Hair follicular keratinocyte (primary cell): ENCODE results near the gene NIPSNAP3A. TPM values are rescaled to one million over a fixed set of nuclear protein-coding genes. Genes with fewer than 3 reads are reported as not detected.

ENCODE experiments used
- total RNA-seq: library from RNA; depleted of rRNA; stranded (reverse); fragments of >200 nt; gene quantifications from 2 replicates; pipeline ENCODE4 v1.2.3, GENCODE V29; 2015

NIPSNAP3A gene
- total RNA-seq = 29.8 and 46.9 TPM in 2 replicates

DNA sequence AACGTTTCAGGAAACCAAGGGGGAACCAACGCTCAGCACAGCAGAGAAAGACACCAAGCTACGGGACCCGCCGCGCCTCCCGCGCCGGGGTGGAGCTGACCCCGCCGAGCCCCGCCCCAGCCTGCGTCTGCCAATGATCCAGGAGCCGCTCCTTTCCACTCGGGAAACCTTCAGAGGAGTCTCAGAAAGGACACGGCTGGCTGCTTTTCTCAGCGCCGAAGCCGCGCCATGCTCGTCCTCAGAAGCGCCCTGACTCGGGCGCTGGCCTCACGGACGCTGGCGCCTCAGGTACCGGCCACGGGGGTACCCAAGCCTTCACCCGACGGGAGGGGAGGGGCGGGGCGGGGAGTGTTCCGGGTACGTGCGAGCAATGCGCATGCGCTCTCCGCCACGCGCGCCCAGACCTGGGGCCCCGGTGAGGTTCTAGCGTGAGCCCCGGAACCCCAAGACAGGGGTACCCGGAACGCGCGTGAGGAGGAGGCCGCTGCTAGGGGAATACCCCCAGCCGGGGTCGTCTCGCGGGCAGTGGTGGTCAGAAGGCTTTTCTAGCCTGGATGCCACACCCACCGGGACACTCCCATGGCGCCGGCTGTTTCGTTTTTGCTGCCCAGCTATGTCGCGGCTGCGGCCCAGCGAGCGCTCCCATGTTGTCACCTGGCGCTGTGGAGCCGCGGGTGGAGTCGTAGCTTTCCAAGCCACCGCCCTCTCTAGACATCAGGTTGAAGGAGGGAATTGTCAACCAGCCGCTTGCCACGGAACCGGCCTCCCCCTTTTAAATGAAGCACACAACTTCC, at the start of gene NIPSNAP3A:
NIPSNAP3A (plus strand) TSS at position 119 of the 794 bp plus-strand sequence; CDS start at position 229, 110 bp downstream.

Other genes with a start within 250 kb of the NIPSNAP3A start
- not detected in 2 replicates for gene OR13F1, start 243.4 kb upstream of the NIPSNAP3A start, total RNA-seq
- gene OR13C4, start 220.5 kb upstream of the NIPSNAP3A start, total RNA-seq = not detected in 2 replicates
- not detected in 2 replicates for gene OR13C3, start 210.8 kb upstream of the NIPSNAP3A start, total RNA-seq
- gene OR13C8, start 178.5 kb upstream of the NIPSNAP3A start, total RNA-seq = not detected in 2 replicates
- not detected in 2 replicates for gene OR13C5, start 148.3 kb upstream of the NIPSNAP3A start, total RNA-seq
- gene OR13C2, start 142.1 kb upstream of the NIPSNAP3A start, total RNA-seq = not detected in 2 replicates
- gene OR13C9, start 129.5 kb upstream of the NIPSNAP3A start, total RNA-seq = not detected in 2 replicates
- gene OR13D1, start 53.2 kb upstream of the NIPSNAP3A start, total RNA-seq = not detected in 2 replicates
- gene NIPSNAP3B, start 16.4 kb downstream of the NIPSNAP3A start, total RNA-seq = 0.94 and 0.99 TPM in 2 replicates
- gene ABCA1, start 180.5 kb downstream of the NIPSNAP3A start, total RNA-seq = 9.3 and 10.1 TPM in 2 replicates